Measurements from ENCODE around the gene GALNT6.

Gene GALNT6

GRCh38 chr12:51378749-51379148 is 12.5 kb downstream of the GALNT6 start:
- DNase-seq, result no peak

GRCh38 chr12:51377099-51377984 is 13.9 kb downstream of the GALNT6 start:
- no peak for DNase-seq

- no peak for DNase-seq
These were observed 16.4 kb downstream of the GALNT6 start for GRCh38 chr12:51374856-51375255.

- no peak for DNase-seq
These were observed 16.8 kb downstream of the GALNT6 start for GRCh38 chr12:51374361-51374760.

GRCh38 chr12:51373187-51373586 is 18.0 kb downstream of the GALNT6 start:
- no peak for DNase-seq

- no peak for DNase-seq
These were observed 19.2 kb downstream of the GALNT6 start for GRCh38 chr12:51372021-51372420.

GRCh38 chr12:51371295-51371953 is 19.8 kb downstream of the GALNT6 start:
- no peak for DNase-seq

GRCh38 chr12:51370667-51371066 is 20.5 kb downstream of the GALNT6 start:
- DNase-seq, result no peak

GRCh38 chr12:51369581-51369980 is 21.6 kb downstream of the GALNT6 start:
- DNase-seq, result no peak

- DNase-seq, result no peak
These were observed 22.3 kb downstream of the GALNT6 start for GRCh38 chr12:51368640-51369517.

GRCh38 chr12:51365276-51365675 is 25.9 kb downstream of the GALNT6 start:
- DNase-seq, result no peak

- no peak for DNase-seq
These were observed 27.2 kb downstream of the GALNT6 start for GRCh38 chr12:51364001-51364400.

GRCh38 chr12:51362747-51363342 is 28.4 kb downstream of the GALNT6 start:
- DNase-seq, result no peak

- no peak for DNase-seq
These were observed 28.9 kb downstream of the GALNT6 start for GRCh38 chr12:51362307-51362706.

GRCh38 chr12:51361161-51362016 is 29.8 kb downstream of the GALNT6 start:
- DNase-seq, result no peak

GRCh38 chr12:51360315-51360714 is 30.9 kb downstream of the GALNT6 start:
- no peak for DNase-seq

- no peak for DNase-seq
These were observed 31.4 kb downstream of the GALNT6 start for GRCh38 chr12:51359851-51360250.

- no peak for DNase-seq
These were observed 32.7 kb downstream of the GALNT6 start for GRCh38 chr12:51358496-51358895.

- DNase-seq, result no peak
These were observed 33.7 kb downstream of the GALNT6 start for GRCh38 chr12:51357374-51358047.

GRCh38 chr12:51351913-51352532 is 39.2 kb downstream of the GALNT6 start:
- no peak for DNase-seq

- DNase-seq, result no peak
These were observed 42.2 kb downstream of the GALNT6 start for GRCh38 chr12:51349026-51349425.

Measured in NCI-H1105 (cell line).